Calu3 (cell line): Measurements from ENCODE around the gene FBXL7. TPM values are rescaled to one million over a fixed set of nuclear protein-coding genes. Genes with fewer than 3 reads are reported as not detected.

Experiments used
- BruUV-seq: library from RNA; stranded (reverse); fragments of 400-500 nt; replicated peaks from 2 replicates; lab custom pipeline; 2021; lab: Mats Ljungman, UMichigan
- CTCF ChIA-PET: fragments of 300-600 bp; sonication (Branson Sonifier 250); formaldehyde crosslinking; loops from one replicate; lab custom pipeline; 2022; ENCODE audit warnings: antibody characterized with exemption; lab: Charles Lee
- DNase-seq: peaks from one replicate; pipeline ENCODE4 v3.0.0; 2022
- H3K27ac Mint-ChIP-seq: one replicate; pipeline ENCODE4 v1.8.0; 2022; ENCODE audit warnings: mixed read lengths; ENCODE audit not compliant: unreplicated experiment
- H3K27me3 Mint-ChIP-seq: one replicate; pipeline ENCODE4 v1.8.0; 2022; ENCODE audit warnings: mixed read lengths; ENCODE audit not compliant: unreplicated experiment
- H3K36me3 Mint-ChIP-seq: one replicate; pipeline ENCODE4 v1.8.0; 2022; ENCODE audit warnings: mild to moderate bottlenecking, moderate library complexity, mixed read lengths; ENCODE audit not compliant: insufficient read depth, unreplicated experiment
- H3K4me1 Mint-ChIP-seq: one replicate; pipeline ENCODE4 v1.8.0; 2022; ENCODE audit warnings: mild to moderate bottlenecking, low read depth, mixed read lengths; ENCODE audit not compliant: unreplicated experiment
- H3K4me3 Mint-ChIP-seq: one replicate; pipeline ENCODE4 v1.8.0; 2022; ENCODE audit warnings: mild to moderate bottlenecking, low read depth, moderate library complexity, mixed read lengths; ENCODE audit not compliant: unreplicated experiment
- H3K9me3 Mint-ChIP-seq: one replicate; pipeline ENCODE4 v1.8.0; 2022; ENCODE audit warnings: low read depth, mixed read lengths; ENCODE audit not compliant: unreplicated experiment
- intact Hi-C: fragments of 100-400 bp; cut with micrococcal nuclease; formaldehyde crosslinking; loops from one replicate; pipeline ENCODE4 v1.10.0; 2022; ENCODE audit not compliant: unreplicated experiment
- total RNA-seq: library from RNA; stranded (reverse); gene quantifications from 2 replicates; pipeline ENCODE4 v1.2.3, GENCODE V29; 2022
- TF ChIP-seq, protein P1 (sequence below): fragments of 200-600 bp; IDR thresholded peaks from one replicate; pipeline ENCODE4 v1.8.0; 2022; ENCODE audit warnings: antibody characterized with exemption; ENCODE audit not compliant: unreplicated experiment

The FBXL7 gene
- total RNA-seq, 1 experiment from 2014 or later = not detected

DNA sequence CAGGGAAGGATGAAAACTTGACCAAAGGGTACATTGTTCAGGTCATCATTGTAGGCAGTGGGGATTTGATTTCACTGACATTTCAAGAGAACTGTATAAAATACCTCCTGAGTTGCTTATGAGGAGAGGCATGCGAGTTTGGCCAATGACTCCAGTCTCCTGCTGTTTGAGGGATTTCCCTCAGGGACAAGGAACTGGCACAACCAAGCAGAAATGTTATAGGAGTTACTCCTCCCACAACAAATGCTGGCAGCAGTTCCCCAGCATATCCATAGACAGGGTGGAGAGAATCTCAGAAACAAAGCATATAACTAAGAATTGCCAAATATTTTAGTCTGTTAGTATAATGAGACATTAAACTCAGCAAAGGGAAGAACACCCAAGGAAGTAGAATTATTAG lies 47.2 kb upstream of the FBXL7 start:
- CTCF ChIA-PET = no interaction called here
- no peak overlapping the region for H3K27ac Mint-ChIP-seq
- peaks cover 12% of the 10 kb centered on the region for H3K9me3 Mint-ChIP-seq
- H3K4me1 Mint-ChIP-seq = no peaks in the 10 kb centered on the region
- no TSS peak for BruUV-seq
- intact Hi-C loops = no loop called here
- TF ChIP-seq, protein P1, sequence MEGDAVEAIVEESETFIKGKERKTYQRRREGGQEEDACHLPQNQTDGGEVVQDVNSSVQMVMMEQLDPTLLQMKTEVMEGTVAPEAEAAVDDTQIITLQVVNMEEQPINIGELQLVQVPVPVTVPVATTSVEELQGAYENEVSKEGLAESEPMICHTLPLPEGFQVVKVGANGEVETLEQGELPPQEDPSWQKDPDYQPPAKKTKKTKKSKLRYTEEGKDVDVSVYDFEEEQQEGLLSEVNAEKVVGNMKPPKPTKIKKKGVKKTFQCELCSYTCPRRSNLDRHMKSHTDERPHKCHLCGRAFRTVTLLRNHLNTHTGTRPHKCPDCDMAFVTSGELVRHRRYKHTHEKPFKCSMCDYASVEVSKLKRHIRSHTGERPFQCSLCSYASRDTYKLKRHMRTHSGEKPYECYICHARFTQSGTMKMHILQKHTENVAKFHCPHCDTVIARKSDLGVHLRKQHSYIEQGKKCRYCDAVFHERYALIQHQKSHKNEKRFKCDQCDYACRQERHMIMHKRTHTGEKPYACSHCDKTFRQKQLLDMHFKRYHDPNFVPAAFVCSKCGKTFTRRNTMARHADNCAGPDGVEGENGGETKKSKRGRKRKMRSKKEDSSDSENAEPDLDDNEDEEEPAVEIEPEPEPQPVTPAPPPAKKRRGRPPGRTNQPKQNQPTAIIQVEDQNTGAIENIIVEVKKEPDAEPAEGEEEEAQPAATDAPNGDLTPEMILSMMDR = no peak
- H3K36me3 Mint-ChIP-seq = no peaks in the 10 kb centered on the region
- H3K4me3 Mint-ChIP-seq = no peak overlapping the region
- H3K27me3 Mint-ChIP-seq = no peaks in the 10 kb centered on the region
- no peak for DNase-seq

DNA sequence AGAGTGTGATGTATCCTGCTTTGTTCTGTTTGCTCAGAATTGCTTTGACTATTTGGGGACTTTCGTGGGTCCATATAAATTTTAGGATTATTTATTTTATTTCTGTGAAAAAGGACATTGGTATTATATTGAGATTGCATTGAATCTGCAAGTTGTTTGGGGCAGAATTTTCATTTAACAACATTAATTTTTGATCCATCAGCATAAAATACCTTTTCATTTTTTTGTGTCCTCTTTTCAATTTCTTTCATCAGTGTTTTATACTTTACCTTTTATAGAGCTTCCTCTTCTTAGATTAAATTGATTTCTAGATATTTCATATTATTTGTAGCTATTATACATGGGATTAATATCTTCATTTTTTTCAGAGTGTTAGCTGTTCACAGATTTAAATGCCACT lies 40.8 kb upstream of the FBXL7 start:
- Mint-ChIP-seq H3K4me1 (no peaks in the 10 kb centered on the region), H3K27ac (no peak overlapping the region), H3K36me3 (no peaks in the 10 kb centered on the region), H3K4me3 (no peak overlapping the region), H3K9me3 (peaks cover 13% of the 10 kb centered on the region), H3K27me3 (no peaks in the 10 kb centered on the region)
- CTCF ChIA-PET = no interaction called here
- no peak for DNase-seq
- intact Hi-C loops = no loop called here
- no TSS peak for BruUV-seq
- TF ChIP-seq, protein P1 = no peak

DNA sequence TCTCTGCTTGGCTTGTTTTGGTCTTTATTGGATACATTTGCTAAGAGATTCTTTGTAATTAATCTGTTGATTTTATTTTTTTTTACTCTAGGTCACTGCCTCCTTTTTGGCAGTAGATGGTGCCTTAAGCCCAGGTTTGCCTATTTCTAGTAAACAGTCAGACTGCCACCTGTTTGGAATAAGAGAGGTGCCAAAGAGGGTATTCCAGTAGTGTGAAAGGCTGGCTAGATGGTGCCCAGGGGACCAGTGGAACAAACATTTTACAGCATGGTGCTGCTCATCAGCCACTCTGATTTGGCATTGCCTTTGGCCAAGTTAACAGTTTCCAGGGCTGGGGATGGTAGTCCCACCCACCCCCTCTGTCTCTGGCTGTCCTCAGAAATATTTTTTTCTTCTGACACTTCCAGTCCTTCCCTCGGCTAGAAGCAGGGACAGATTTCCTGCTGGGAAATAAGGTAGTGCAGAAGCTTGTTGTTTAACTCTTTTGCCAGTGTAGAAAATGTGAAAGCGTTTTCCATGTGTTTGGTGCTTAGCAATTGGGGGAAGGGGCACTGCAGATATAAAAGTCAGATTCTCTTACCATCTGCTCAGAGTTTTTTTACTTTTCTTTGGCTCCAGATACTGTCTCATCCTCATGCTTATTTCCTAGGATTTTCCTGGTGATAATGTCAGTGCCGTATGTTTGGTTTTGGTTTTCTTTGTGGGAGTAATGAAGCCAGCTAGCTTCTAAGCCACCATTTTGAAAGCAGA lies 36.6 kb upstream of the FBXL7 start:
- peaks cover 7% of the 10 kb centered on the region for H3K9me3 Mint-ChIP-seq
- no peaks in the 10 kb centered on the region for H3K4me1 Mint-ChIP-seq
- intact Hi-C loops = no loop called here
- no peaks in the 10 kb centered on the region for H3K36me3 Mint-ChIP-seq
- no peak overlapping the region for H3K4me3 Mint-ChIP-seq
- DNase-seq = no peak
- CTCF ChIA-PET = no interaction called here
- no peaks in the 10 kb centered on the region for H3K27me3 Mint-ChIP-seq
- no peak overlapping the region for H3K27ac Mint-ChIP-seq
- BruUV-seq = no TSS peak
- TF ChIP-seq, protein P1 = no peak

DNA sequence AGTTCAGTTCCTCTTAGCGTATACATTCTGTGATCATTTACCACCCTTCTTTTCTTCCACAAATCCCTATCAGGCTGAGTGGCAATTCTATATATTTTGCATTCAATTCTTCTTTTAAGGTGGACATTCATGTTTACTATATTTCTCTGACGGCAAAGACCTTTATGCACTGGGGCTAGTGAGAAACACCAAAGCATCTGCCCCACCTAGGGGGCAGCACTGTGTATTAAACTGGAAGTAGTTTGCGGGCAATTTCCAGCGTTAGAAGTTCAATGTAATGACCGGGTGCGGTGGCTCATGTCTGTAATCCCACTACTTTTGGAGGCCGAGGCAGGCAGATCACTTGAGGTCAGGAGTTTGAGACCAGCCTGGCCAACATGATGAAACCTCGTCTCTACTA lies 27.9 kb upstream of the FBXL7 start:
- Mint-ChIP-seq H3K27ac (no peak overlapping the region), H3K27me3 (no peaks in the 10 kb centered on the region), H3K4me3 (no peak overlapping the region), H3K36me3 (no peaks in the 10 kb centered on the region), H3K4me1 (no peaks in the 10 kb centered on the region), H3K9me3 (peaks cover 21% of the 10 kb centered on the region)
- intact Hi-C loops = no loop called here
- CTCF ChIA-PET = no interaction called here
- TF ChIP-seq, protein P1 = no peak
- DNase-seq = no peak
- no TSS peak for BruUV-seq
